GM21515 (cell line): Measurements from ENCODE around the gene ABHD1.
"Not testable (repeated sequence)": the region's sequence is repeated elsewhere in the genome, so short reads cannot be mapped to it uniquely, and the experiment has no call there.

Experiments
- ATAC-seq: cut with Tn5 transposase; IDR thresholded peaks from one replicate; pipeline ENCODE4 v1.9.1; 2021; ENCODE audit not compliant: unreplicated experiment

The ABHD1 gene

DNA sequence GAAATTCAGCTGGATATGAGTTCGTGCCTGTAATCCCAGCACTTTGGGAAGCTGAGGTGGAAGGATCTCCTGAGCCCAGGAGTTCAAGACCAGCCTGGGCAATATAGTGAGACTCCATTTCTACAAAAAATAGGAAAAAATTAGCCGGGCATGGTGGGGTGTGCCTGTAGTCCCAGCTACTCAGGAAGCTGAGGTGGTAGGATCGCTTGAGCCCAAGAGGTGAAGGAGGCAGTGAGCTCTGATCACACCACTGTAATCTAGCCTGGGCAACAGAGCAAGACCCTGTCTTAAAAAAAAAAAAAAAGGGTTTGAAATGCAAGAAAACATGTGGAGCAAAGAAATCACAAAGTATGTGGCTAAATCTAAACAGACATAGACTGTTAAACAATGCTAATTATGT, 14.5 kb upstream of the ABHD1 start:
- ATAC-seq: no peak

DNA sequence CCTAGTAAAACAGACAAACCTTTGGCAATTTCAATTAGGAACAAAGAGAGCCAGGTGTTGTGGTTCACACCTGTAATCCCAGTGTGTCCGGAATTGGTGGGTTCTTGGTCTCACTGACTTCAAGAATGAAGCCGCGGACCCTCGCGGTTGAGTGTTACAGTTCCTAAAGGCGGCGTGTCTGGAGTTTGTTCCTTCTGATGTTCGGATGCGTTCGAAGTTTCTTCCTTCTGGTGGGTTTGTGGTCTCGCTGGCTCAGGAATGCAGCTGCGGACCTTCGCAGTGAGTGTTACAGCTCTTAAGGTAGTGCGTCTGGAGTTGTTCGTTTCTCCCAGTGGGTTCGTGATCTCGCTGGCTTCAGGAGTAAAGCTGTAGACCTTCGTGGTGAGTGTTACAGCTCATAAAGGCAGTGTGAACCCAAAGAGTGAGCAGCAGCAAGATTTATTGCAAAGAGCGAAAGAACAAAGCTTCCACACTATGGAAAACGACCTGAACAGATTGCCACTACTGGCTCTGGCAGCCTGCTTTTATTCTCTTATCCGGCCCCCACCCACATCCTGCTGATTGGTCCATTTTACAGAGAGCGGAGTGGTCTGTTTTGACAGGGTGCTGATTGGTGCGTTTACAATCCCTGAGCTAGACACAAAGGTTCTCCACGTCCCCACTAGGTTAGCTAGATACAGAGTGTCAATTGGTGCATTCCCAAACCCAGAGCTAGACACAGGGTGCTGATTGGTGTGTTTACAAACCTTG, 12.8 kb upstream of the ABHD1 start:
- ATAC-seq: not testable (repeated sequence)

DNA sequence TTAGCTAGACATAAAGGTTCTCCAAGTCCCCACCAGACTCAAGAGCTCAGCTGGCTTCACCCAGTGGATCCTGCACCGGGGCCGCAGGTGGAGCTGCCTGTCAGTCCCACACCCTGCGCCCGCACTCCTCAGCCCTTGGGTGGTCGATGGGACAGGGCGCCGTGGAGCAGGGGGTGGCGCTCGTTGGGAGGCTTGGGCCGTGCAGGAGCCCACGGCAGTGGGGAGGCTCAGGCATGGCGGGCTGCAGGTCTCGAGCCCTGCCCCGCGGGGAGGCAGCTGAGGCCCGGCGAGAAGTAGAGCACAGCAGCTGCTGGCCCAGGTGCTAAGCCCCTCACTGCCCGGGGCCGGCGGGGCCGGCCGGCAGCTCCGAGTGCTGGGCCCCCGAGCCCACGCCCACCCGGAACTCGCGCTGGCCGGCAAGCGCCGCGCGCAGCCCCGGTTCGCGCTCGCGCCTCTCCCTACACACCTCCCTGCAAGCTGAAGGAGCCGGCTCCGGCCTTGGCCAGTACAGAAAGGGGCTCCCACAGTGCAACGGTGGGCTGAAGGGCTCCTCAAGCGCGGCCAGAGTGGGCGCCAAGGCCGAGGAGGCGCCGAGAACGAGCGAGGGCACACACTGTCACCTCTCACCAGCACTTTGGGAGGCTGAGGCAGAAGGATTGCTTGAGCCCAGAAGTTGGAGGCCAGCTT, 12.1 kb upstream of the ABHD1 start:
- ATAC-seq: not testable (repeated sequence)

DNA sequence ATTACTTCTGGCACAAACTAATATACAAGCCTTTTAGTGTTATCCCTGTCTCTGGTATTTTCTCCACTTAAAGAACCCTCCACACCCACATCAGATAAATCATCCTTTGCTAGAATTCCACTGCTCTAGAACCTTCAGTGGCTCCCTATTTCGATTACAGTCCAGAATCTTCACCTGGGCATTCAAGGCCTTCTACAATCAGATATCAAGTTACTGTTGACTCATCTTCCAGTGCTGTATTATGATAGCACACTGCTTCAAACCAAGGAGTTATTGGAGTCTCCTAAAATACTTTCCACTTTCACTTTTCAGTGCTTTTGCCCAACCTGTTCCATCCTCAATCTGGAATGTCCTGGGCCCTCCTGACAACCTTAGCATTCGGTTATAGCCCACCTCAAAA, 8.1 kb upstream of the ABHD1 start:
- ATAC-seq: no peak

DNA sequence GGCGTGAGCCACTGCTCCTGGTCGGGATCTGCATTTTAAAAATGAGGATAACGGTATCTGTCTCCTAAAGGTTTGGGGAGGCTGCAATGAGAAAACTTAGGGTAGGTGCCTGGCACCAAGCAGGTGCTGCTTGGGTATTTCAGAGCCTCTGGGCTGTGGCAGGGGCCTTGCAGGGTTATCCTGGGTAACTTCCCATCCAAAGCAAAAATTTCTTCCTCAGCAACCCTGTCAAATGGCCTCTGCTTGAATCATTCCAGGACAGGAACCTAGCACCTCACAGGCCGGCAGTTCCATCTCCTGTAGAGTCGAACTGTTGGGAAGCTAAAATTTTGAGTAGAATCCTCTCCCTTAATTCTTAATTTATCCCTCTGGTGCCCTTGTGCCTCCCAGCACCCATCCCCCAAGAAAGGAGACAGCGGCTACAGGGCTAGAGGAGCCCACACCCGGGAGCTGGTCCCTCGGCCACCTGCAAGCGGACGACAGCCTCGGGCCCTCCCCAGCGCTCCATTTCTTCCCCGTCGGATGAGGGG, 5.6 kb upstream of the ABHD1 start:
- ATAC-seq: no peak

DNA sequence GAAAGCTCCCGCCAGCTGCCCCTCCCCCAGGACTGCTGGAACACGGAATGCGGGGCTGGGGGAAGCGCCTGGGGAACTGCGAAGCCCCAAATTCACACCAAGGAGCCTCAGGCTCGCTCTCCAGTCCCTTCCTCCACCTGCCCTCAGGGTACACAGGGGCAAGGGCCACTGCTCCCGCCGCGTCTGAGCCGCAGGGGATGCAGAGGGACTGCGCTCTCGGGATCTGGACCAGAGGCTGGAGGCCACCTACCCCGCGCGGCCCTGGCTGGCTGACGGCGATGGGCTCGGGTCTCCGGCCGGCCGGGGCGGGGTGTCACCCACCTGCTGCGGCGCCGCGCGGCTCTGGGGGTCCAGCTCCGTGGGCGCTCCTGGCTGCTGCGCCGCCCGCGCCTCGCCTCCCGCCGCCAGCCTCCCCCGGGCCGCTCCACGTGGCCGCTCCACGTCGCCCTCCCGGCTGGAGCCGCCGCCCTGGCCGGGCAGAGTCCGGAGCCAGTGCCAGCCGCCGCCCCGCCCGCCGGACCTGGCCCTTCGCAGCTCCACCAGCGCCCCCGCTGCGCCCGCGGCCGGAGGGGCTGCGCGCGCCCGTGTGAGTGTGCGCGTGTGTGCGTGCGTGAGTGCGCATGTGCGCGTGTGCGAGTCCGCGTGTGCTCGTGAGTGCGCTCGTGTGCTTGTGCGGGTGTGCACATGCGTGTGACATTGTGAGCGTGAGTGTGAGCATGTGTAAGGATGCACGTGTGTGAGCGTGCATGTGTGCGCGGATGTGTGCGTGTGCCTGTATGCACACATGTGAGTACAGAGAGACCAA, 4.9 kb upstream of the ABHD1 start, which contains the start of gene CGREF1:
Gene CGREF1 (minus strand): TSS at position 604 of the 805 bp plus-strand sequence. CDS start 14,762 bp downstream, outside the sequence.
- no peak for ATAC-seq

DNA sequence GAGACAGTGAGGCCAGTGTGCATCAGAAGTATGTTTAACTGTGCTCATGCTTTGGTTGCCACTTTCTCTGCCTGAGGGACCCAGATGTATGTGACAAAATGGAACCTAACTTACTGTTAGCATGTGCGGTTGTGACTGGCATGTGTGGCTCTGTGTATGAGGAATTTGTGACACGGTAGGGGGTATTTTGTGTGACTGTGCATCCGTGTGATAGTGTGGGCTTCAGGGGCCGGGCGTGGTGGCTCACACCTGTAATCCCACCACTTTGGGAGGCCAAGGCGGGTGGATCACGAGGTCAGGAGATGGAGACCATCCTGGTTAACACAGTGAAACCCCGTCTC, 4.3 kb upstream of the ABHD1 start:
- not testable (repeated sequence) for ATAC-seq

DNA sequence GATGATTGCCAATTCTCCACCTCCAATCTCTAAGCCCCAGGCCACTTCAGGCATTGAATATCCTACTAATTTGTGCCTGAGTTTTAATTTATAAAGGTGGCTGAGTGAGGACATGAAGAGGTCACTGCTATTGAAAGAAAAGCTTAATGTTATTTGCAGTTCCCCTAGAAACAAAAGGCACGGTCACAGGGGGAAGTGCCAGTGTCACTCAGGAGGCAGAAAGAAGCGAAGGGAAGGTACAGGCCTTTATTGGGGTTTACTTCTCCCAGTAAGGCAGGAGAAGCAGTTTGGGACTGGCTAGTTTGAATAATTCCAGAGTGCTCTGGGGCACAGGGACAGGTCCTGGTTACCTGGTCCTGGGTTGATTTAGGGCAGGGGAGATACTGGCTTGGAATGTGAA, 1.7 kb upstream of the ABHD1 start:
- ATAC-seq: no peak

DNA sequence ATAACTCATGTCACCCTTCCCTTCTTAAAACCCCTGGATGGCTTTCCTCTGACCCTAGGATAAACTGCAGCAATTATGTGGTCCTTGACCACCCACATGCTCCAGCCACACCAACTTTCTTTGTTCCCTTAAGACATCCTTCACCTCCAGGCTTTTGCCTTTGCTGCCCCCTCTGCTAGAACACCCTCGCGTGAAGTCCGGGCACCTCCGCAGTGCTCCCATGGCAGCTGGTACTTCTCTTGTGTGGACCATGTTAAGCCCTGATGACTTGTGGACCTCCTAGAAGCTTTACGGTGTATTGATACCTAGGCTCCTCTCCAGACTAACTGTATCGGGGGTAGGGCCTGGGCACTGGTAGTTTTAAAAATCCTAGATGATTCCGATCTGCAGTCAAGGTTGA, 824 bp upstream of the ABHD1 start:
- ATAC-seq: no peak

DNA sequence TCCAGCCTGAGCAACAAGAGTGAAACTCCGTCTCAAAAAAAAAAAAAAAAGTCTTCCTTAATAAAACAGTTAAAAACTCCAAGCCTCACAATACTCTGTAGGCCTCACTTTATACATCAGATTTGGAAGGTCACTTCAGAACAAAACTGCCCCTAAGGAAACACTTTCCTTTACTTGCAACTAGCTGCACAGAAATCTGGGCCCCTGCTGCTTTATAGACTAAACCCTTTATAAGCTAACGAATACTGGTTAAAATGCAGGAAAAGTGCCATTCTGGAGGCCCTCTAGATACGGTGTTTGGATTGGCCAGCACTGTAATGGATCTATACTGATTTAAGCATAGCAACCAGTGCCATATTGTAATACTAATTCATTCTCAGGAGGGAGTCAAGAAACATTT, 1.5 kb downstream of the ABHD1 start:
- no peak for ATAC-seq

DNA sequence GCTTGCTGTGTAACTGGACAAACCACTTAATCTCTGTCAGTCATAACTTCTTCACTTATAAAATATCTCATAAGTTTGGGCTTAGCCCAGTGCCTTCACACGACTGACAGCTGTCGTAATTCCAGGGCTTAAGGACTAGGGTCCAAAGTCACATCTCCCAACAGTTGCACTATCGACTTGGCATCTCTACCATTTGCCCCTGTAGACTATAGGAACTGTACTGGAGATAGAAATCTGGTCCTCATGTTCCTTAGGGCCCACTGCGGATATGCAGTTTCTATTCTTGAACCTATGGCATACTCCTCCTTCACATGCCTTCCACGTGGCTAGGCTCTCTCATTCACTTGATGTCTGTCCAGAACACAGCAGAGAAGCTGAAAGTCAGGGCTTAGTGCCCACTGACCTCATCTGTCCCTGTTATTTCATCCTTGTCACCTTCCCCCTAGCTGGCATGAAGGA, 2.7 kb downstream of the ABHD1 start:
- ATAC-seq: no peak

DNA sequence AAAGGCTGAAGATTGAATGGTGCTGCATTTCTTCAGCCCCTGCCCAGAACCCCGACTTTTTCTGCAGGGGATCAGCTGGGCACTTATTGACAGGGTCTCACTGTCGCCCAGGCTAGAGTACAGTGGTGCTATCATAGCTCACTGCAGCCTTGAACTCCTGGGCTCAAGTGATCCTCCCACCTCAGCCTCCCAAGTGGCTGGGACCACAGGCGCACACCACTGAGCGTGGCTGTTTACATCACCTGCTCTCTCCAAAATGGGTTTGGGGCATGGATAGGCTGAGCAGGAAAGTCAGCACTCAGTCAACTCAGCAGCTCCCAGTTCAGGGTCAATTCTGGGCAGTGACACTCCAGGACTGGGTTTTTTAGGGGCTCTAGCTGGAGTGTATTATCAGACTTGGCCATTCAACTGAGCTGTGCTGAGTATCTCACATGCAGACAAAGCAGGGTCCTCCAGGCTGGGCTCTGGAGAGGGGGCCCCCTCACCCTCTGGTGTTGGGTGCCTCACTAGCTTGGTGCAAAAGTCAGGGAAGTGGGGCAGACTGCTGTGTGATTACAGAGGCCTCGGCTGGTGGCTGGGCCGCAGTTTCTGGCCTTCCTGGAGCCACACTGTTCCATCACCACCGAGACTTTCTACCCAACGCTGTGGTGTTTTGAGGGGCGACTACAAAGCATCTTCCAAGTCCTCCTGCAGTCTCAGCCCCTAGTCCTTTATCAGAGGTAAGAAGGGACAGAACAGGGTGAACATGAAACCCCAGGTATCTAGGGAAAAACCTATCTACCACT, 4.5 kb downstream of the ABHD1 start:
- no peak for ATAC-seq

DNA sequence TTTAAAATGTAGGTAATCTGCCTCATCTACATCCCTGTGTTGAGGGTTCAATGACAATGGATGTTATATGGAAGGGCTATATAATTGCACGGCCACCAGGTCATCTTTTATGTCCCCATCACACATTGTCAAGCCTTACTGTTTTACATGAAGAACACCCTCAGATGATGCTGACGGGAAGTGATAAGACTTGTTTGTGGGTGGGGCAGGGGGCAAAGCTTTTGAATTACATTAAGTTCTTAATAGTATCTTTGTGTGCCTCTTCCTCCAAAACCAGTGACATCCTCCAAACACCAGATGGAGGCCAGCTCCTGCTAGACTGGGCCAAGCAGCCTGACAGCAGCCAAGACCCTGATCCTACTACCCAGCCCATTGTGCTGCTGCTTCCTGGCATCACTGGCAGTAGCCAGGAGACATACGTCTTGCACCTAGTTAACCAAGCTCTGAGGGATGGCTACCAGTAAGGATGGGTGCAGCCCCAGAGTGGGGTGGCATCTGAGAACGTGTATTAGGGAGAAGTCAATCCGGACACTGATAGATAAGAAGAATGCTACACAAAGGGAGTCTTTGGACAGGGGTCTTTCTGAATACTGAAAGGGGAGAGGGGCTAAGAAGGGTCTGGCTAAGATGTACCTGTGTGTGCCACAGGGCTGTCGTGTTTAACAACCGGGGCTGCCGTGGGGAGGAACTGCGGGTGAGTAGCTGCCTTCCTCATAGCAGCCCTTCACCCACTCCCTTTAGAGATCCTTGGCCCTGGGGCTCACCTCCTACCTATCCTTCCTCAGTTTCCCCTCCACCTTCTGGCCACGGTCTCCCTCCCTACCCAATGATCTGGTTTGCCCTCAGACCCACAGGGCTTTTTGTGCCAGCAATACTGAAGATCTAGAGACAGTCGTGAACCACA, 5.3 kb downstream of the ABHD1 start:
- no peak for ATAC-seq

DNA sequence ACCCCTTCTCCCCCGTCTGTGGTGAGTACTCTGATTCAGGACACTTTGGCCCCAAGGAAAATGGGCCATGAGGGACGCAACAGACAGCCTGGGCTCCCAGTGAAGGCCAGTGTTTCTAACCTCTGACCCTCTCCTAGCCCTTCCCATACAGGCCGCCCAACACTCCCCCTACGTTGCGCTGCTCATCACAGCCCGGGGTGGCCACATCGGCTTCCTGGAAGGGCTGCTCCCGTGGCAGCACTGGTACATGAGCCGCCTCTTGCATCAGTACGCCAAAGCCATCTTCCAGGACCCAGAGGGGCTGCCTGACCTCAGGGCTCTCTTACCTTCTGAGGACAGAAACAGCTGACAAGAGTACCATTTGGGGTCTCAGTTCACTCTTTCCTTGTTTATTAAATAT, 6.8 kb downstream of the ABHD1 start:
- ATAC-seq: no peak

DNA sequence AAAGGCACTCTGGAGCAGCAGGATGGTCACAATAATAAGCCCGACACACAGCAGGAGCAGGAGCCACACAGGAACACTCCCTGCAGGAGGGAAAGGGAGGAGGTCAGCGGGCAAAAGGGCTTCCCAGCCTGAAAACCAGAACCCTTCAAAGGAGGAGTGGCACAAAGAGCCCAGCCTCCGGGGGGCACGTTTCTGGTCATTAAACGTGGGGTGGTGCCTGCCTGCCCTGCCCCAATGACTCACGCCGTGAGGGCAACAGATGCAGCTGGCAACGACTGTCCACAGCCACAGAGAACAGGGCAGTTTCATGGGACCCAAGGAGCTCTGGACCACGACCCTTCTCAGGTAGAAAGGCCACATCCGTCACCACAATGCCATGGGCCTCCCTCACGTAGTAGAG, 7.8 kb downstream of the ABHD1 start:
- no peak for ATAC-seq

DNA sequence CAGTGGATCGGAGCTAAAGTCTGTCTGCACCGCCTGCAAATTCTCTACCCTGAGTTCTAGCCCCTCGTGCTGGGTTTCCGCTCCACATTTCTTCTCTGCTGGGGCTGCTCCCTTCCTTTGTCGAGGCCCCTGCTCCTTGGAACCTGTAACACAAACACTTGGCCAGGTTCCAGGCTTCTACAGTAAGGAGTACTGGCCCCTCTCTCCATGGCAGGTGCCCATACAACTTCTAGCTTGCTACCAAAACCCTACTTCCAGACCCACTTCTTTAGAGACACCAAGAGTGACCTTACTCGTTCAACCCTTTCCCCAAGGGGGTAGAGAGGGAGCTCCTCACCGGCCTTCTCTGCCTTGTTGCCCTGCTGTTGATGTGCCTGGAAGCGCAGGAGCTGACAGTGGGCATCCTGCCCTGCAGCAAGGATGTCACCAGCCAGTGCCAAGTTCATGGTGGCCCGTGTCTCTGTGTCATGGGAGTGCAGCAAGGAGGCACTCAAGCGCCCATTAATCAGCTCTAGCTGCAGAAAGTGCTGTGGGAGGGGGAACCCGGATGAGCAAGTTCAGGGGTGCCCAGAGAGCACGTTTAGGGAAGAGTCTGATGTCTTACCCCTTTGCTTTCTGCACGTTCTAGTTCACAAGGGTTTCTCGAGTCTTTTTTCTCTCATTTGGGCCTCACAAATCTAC, 9.7 kb downstream of the ABHD1 start:
- ATAC-seq: no peak

DNA sequence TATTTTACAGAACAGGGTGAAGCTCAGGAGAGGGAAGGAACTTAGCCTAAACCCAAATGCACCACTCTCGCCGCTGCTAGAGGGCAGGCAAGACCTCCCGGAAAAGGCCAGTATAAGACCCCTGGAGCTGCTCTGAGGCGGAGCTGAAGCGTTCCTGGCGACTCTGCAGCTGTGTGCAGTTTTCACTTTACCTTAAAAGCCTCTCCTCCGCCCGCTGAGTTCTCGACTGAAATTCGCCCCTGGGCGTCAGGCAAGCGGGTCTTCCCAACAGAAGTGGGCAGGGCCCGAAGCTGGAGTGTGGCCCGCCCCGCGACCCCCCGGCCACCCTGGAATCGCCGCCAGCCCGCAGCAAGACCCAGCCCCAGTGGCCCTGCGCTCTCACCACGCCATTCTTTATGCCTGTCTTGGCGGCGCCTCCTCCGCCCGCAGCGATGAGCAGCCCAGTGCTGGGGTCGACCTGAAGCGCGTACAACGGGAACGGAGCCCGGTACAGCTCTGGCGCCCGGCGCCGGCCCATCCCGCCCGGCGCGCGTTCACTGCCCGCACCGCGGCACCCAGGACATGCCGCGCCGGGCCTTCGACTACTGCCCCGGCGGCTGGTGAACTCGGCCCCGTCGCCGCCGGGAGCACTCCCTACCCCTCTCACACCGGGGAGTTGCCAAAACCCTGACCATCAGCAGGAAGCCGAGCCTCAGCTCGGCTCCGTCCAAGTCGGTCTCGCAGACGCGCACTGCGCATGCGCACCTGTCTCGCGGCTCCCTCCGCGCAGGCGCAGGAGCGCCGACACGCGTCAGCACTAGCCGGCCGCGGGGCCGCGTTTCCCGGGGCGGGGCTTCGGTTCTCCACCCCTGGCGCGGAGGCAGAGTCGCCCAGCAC, 10.5 kb downstream of the ABHD1 start, which contains the start of gene PREB:
Gene PREB (minus strand): TSS at position 732 of the 876 bp plus-strand sequence. CDS start 215 bp downstream, at position 517.
- ATAC-seq: peak; percentile 86
